T-helper 2 cell treated with Interferon-gamma antibody and Interleukin-4, amounts not matched to agents 5 μg/mL and 100 μg/mL, for 36 hours (primary cell): ENCODE results near the gene KCNK4.
A peak's percentile ranks its signal among the peaks of the same experiment; 100 is the strongest.
"Not testable (repeated sequence)": the region's sequence is repeated elsewhere in the genome, so short reads cannot be mapped to it uniquely, and the experiment has no call there.

Source experiments
- DNase-seq: peaks from one replicate; pipeline ENCODE4 v3.0.0; 2021; ENCODE audit warnings: low spot score
- H3K27ac Mint-ChIP-seq: one replicate; pipeline ENCODE4 v1.8.0; 2021; ENCODE audit warnings: mild to moderate bottlenecking, mixed read lengths
- H3K27me3 Mint-ChIP-seq: one replicate; pipeline ENCODE4 v1.8.0; 2021; ENCODE audit warnings: low read depth, mixed read lengths
- H3K36me3 Mint-ChIP-seq: one replicate; pipeline ENCODE4 v1.8.0; 2021; ENCODE audit warnings: low read depth, mixed read lengths
- H3K4me1 Mint-ChIP-seq: one replicate; pipeline ENCODE4 v1.8.0; 2021; ENCODE audit warnings: low read depth, mixed read lengths
- H3K4me3 Mint-ChIP-seq: one replicate; pipeline ENCODE4 v1.8.0; 2022; ENCODE audit warnings: mild to moderate bottlenecking, moderate library complexity, mixed read lengths
- H3K9me3 Mint-ChIP-seq: one replicate; pipeline ENCODE4 v1.8.0; 2021; ENCODE audit warnings: mixed read lengths

KCNK4 gene

DNA sequence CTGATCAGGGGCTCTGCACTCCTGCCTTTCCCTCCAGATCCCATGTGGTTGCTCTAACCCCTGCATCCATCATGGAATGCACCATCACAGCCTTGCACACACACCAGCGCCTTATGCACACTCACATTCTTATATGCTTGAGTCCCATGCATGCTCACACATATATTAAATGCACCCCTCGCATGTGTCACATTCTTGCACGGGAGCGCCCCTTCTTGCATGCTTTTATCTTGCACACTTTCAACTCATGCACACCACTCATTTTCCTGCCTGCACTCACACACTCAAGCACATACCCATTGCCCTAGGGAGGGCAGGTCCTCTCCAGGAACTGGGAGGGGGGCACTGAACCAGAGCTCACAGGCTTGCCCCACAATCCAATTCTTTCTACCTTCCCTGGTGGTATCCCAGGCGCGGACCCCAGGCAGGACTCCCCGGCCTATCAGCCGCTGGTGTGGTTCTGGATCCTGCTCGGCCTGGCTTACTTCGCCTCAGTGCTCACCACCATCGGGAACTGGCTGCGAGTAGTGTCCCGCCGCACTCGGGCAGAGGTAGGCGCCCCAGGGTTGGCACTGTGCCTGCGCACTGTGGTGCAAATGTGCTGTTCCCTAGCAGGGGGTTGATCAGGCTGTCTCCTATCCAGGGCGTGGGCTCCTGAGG lies 6.7 kb downstream of the KCNK4 start:
- H3K36me3 Mint-ChIP-seq = no peaks in the 10 kb centered on the region
- no peak for DNase-seq
- H3K4me1 Mint-ChIP-seq = peaks cover 11% of the 10 kb centered on the region
- H3K27ac Mint-ChIP-seq = no peak overlapping the region
- no peak overlapping the region for H3K4me3 Mint-ChIP-seq
- no peaks in the 10 kb centered on the region for H3K9me3 Mint-ChIP-seq
- peaks cover 82% of the 10 kb centered on the region for H3K27me3 Mint-ChIP-seq

DNA sequence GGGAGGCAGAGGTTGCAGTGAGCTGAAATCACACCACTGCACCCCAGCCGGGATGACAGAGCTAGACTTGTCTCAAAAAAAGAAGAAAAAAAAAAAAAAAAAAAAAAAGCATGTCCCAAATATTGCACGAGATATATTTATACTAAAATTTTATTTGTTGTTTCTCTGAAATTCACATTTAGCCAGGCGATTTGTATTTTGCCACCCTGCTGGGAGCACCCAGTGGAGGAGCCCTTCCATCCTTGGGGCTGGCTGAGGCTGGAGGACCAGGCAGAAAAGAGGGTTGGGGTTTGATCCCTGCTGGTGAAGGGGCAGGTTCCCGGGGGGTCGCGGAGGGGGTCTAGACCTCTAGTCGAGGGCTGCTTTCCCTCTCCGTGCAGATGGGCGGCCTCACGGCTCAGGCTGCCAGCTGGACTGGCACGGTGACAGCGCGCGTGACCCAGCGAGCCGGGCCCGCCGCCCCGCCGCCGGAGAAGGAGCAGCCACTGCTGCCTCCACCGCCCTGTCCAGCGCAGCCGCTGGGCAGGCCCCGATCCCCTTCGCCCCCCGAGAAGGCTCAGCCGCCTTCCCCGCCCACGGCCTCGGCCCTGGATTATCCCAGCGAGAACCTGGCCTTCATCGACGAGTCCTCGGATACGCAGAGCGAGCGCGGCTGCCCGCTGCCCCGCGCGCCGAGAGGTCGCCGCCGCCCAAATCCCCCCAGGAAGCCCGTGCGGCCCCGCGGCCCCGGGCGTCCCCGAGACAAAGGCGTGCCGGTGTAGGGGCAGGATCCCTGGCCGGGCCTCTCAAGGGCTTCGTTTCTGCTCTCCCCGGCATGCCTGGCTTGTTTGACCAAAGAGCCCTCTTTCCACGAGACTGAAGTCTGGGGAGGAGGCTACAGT lies 8.1 kb downstream of the KCNK4 start:
- peak overlapping the region; percentile 41 for H3K27ac Mint-ChIP-seq
- H3K4me1 Mint-ChIP-seq = peaks cover 18% of the 10 kb centered on the region
- peak overlapping the region; percentile 55 for H3K4me3 Mint-ChIP-seq
- H3K27me3 Mint-ChIP-seq = peaks cover 69% of the 10 kb centered on the region
- H3K9me3 Mint-ChIP-seq = no peaks in the 10 kb centered on the region
- no peak for DNase-seq
- no peaks in the 10 kb centered on the region for H3K36me3 Mint-ChIP-seq

DNA sequence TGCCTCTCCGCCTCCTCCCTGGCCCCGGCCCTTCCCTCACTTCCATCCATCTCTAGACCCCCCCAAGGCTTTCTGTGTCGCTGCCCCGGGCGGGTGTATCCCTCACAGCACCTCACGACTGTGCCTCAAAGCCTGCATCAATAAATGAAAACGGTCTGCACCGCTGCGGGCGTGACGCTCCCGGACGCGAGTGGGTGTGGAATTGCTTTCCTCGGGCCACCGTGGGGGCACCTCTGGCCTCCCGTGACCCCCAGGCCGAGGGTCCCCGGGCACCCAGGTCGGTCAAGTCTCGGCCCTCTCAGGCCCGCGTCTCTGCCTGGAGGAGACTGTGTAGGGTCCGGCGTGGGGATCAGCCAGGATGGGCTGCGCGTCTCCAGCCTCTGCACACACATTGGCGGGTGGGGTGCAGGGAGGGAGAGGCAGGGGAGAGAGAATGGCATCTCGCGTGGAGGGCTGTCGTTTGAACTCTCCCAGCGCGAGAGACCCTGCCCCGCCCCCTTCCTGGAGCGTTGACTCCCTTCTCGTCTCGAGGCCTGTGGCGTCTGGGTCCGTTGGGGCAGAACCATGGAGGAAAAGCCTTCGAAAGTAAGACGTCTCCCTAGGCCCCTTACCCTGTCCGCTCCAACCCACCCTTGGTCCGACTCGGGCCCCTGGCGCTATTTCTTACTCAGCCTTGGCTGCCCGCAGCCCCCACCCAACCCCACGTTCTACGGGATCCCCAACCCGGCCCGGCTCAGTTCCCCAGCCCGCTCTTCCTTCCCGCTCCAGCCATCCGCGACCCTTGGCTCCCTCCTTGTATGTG lies 8.9 kb downstream of the KCNK4 start, which contains the start of gene CATSPERZ:
Gene CATSPERZ, plus strand, starts transcription at position 512 of the 802 bp plus-strand sequence. Its CDS starts 53 bp downstream, at position 565.
- peak within 1 kb of the TSS; percentile 41 for H3K27ac Mint-ChIP-seq
- peaks cover 61% of the 10 kb centered on the region for H3K27me3 Mint-ChIP-seq
- H3K4me3 Mint-ChIP-seq = peak within 1 kb of the TSS; percentile 69
- no peaks in the 10 kb centered on the region for H3K9me3 Mint-ChIP-seq
- H3K4me1 Mint-ChIP-seq = peaks cover 20% of the 10 kb centered on the region
- no peak for DNase-seq
- H3K36me3 Mint-ChIP-seq = no peaks in the 10 kb centered on the region

DNA sequence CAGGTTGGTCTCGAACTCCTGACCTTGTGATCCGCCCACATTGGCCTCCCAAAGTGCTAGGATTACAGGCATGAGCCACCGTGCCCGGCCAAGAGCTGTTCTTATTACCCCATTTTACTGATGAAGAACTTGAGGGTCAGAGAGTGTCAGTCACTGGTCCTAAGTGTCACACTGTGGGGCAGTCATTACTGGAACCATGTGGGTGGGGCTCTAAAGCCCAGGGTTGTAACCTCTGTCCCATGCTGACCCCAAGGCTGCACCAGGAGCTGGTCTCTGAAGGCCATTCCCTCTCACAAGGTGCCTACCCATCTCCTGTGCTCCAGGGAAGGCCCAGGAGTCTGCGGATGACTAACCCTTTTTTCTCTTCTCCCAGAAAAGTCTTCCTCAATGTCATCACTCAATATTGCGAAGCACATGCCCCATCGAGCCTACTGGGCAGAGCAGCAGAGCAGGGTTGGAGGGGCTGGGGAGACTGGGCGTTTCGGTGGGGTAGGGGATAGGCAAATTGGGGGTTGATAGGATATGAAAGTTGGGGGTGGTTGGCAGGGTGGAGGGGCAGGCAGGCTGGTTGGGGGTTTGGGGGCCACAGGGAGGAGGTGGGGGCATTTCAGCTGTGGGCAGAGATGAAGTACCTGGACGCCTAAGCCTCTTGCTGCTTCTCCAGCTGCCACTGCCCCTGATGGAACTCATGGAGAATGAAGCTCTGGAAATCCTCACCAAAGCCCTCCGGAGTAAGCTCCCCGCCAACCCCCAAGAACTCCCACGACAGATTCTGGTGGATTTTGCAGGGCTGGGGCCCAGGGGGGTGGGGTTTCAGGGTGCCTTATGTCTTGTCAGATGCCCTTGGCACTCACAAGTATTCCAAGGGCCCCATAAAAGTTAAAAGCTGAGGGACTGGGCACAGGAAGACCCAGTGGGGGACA lies 12.3 kb downstream of the KCNK4 start:
- H3K27me3 Mint-ChIP-seq = peaks cover 27% of the 10 kb centered on the region
- peaks cover 24% of the 10 kb centered on the region for H3K4me1 Mint-ChIP-seq
- H3K9me3 Mint-ChIP-seq = no peaks in the 10 kb centered on the region
- H3K4me3 Mint-ChIP-seq = peak overlapping the region; percentile 87
- no peak overlapping the region for H3K27ac Mint-ChIP-seq
- DNase-seq = no peak
- peaks cover 11% of the 10 kb centered on the region for H3K36me3 Mint-ChIP-seq

DNA sequence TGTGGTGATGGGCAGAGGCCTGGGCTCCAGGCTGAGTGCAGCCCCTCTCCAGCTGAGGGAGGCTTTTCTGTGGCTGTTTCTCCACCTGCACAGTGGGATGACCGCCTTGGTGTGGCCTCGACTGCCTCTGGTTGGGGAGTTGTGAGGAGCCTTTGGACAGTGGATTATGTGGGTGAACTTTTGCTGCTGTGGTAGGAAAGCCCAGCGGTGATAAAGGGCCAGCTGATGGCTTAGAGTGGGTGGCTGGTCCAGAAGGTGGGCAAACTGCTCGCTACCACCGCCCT lies 12.9 kb downstream of the KCNK4 start:
- Mint-ChIP-seq H3K36me3 (peaks cover 11% of the 10 kb centered on the region), H3K4me3 (peak overlapping the region; percentile 87), H3K27me3 (peaks cover 21% of the 10 kb centered on the region), H3K4me1 (peaks cover 24% of the 10 kb centered on the region), H3K27ac (peak overlapping the region; percentile 94), H3K9me3 (no peaks in the 10 kb centered on the region)
- DNase-seq = no peak

DNA sequence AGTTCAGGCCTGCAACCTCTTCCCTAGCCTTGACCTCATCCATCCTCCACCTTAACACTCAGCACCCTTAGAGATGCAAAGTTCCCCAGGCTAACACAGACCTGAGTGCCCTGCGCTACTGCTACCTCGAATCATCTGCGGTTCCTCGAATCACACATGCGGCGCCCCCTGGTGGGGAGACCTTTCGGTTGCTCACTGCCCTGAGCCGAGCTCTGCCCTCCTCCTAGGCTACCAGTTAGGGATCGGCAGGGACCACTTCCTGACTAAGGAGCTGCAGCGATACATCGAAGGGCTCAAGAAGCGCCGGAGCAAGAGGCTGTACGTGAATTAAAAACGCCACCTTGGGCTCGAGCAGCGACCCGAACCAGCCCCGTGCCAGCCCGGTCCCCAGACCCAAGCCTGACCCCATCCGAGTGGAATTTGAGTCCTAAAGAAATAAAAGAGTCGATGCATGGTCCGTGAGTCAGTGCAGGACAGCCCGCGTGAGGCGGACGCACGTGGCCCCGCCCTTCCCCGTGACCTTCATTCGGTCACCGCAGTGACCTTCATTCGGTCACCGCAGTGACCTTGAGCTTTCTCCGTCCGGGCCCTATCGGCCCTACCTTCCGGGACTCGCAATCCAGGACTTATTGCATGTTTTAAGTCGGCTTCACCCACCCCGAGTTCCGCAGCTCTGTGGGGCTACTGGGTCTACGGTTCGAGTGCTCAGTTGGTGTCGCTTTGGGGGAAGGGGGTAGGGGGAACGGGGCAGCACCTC lies 13.4 kb downstream of the KCNK4 start:
- Mint-ChIP-seq H3K9me3 (no peaks in the 10 kb centered on the region), H3K4me3 (peak overlapping the region; percentile 87)

DNA sequence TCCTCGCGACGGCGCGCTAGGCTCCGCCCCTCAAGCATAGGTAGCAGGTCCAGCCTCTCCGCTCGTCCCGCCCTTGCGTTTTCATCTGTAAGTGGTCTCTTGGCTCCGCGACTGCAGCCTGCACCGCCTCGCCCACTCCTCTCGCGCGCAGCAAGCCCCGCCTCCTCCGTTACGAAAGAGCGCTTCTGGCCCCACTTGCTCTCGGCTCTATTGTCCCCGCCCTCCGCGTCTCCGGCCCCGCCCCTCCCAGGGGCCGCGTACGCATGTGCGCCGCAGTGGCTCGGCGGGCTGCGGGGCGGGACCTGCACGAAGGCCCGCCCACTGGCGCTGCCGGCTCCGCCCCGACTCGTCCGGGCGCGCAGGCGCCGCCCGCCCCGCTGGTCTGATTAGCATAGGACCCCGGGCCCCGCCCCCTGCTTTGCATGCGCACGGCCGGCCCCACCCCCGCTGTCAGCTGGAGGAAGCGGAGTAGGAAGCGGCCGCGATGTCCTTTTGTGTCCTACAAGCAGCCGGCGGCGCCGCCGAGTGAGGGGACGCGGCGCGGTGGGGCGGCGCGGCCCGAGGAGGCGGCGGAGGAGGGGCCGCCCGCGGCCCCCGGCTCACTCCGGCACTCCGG lies 14.1 kb downstream of the KCNK4 start, which contains the start of gene ESRRA:
Gene ESRRA, plus strand, starts transcription at position 450 of the 616 bp plus-strand sequence. CDS start 1,656 bp downstream, outside the sequence.
- DNase-seq = peak; percentile 100
- Mint-ChIP-seq H3K27ac (peak within 1 kb of the TSS; percentile 94), H3K4me3 (peak within 1 kb of the TSS; percentile 98), H3K36me3 (peaks cover 11% of the 10 kb centered on the region), H3K27me3 (peaks cover 13% of the 10 kb centered on the region), H3K9me3 (no peaks in the 10 kb centered on the region), H3K4me1 (peaks cover 22% of the 10 kb centered on the region)

More for the DNA sequence above, 13.4 kb downstream of the KCNK4 start:
- peaks cover 20% of the 10 kb centered on the region for H3K27me3 Mint-ChIP-seq
- H3K27ac Mint-ChIP-seq = peak overlapping the region; percentile 94
- peaks cover 24% of the 10 kb centered on the region for H3K4me1 Mint-ChIP-seq
- H3K36me3 Mint-ChIP-seq = peaks cover 11% of the 10 kb centered on the region
- DNase-seq = peak; percentile 92

DNA sequence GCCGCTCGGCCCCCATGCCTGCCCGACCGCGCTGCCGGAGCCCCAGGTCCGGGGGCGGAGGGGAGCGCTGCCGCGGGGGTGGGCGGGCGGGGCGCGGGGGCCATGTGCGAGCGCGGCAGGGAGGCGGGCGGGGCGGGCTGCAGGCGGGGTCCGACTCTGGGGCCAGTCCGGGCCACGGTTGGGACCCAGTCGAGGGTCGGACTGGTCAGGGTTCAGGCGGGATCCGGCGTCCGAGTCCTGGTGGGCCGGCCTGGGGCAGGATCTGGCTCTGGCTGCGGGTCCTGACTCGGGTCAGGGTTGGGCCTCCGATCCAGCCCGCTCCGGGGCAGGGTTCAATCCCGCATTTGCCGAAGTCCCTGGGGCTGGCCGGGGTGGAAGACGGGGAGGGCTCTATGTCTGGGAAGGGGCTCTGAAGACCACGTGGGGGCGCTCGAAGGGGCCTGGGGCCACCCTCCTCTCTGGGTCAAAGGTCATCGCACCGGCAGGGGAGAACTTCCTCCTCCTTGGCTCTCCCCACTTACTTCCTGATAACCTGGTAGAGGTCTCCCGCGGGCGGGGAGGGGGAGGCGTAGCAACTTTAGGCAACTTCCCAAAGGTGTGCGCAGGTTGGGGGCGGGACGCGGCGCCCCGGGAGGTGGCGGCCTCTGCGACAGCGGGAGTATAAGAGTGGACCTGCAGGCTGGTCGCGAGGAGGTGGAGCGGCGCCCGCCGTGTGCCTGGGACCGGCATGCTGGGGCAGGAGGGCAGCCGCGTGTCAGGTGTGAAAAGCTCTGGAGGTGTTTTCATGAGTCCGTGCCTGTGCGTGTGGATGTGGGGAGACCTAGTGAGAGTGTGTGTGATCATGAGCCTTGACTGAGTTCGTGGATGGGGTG lies 14.8 kb downstream of the KCNK4 start:
- Mint-ChIP-seq H3K9me3 (no peaks in the 10 kb centered on the region), H3K27me3 (peaks cover 5% of the 10 kb centered on the region), H3K27ac (peak overlapping the region; percentile 87), H3K4me1 (peaks cover 19% of the 10 kb centered on the region), H3K4me3 (peak overlapping the region; percentile 98), H3K36me3 (peaks cover 11% of the 10 kb centered on the region)
- peak; percentile 72 for DNase-seq

DNA sequence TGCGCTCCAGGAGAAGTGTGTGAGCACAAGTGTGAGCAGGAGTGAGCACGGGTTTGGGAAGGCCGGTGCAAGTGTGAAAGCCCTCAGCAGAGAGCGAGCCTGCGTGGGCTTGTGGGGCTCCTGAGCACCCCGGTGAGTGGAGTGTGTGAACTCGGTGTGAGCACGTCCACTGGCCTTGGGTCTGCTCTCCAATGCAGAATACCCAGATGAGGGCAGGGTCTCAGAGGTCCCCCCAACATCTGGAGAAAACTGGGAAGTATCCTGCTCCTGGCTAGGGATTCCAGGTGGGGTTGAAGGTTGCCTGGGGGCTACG lies 15.4 kb downstream of the KCNK4 start:
- Mint-ChIP-seq H3K4me3 (peak overlapping the region; percentile 98), H3K27me3 (peaks cover 4% of the 10 kb centered on the region), H3K36me3 (peaks cover 11% of the 10 kb centered on the region), H3K27ac (peak overlapping the region; percentile 87), H3K4me1 (peaks cover 22% of the 10 kb centered on the region), H3K9me3 (no peaks in the 10 kb centered on the region)
- no peak for DNase-seq

DNA sequence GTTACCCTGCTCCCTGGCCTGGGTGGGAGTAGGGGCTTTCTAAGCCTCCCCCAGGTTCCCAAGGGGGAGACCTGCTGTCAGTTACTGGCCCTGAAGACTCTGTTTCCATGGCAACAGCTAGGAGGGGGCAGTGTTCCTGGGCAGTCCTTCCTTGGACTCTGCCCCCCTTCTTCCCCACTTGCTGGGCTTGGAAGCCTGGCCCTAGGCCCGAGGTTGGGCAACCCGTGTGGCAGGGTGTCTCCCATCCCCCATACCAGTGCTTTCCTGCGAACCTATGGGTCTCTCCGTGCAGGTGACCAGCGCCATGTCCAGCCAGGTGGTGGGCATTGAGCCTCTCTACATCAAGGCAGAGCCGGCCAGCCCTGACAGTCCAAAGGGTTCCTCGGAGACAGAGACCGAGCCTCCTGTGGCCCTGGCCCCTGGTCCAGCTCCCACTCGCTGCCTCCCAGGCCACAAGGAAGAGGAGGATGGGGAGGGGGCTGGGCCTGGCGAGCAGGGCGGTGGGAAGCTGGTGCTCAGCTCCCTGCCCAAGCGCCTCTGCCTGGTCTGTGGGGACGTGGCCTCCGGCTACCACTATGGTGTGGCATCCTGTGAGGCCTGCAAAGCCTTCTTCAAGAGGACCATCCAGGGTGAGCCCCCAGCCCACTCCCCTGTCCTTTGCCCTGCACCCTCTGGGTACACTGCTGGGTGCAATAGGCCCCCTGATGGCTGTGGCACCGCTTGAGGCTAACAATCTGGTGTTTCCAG lies 15.9 kb downstream of the KCNK4 start:
- Mint-ChIP-seq H3K4me1 (peaks cover 22% of the 10 kb centered on the region), H3K9me3 (no peaks in the 10 kb centered on the region), H3K27ac (no peak overlapping the region)

DNA sequence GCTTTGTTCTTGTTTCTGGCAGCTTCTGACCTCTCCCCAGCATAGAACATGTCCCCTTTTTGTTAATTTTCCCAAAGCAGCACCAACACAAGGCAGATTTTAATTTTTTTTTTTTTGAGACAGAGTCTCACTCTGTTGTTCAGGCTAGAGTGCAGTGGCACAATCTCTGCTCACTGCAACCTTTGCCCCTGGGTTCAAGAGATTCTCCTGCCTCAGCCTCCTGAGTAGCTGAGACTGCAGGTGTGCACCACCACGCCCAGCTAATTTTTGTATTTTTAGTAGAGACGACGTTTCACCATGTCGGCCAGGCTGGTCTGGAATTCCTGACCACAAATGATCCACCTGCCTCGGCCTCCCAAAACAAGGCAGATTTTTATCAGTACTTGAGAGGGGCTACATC lies 16.7 kb downstream of the KCNK4 start:
- peak overlapping the region; percentile 43 for H3K4me3 Mint-ChIP-seq
- peak overlapping the region; percentile 47 for H3K27ac Mint-ChIP-seq
- H3K9me3 Mint-ChIP-seq, H3K27me3 Mint-ChIP-seq, DNase-seq: not testable (repeated sequence)
- H3K4me1 Mint-ChIP-seq = peaks cover 25% of the 10 kb centered on the region
- peaks cover 14% of the 10 kb centered on the region for H3K36me3 Mint-ChIP-seq

More for the DNA sequence above, 15.9 kb downstream of the KCNK4 start:
- peaks cover 11% of the 10 kb centered on the region for H3K36me3 Mint-ChIP-seq
- H3K27me3 Mint-ChIP-seq = no peaks in the 10 kb centered on the region
- H3K4me3 Mint-ChIP-seq = peak overlapping the region; percentile 98
- no peak for DNase-seq
